Right atrium auricular region (tissue), 2 donors: ENCODE measurements around the gene SLC25A11. TPM values are rescaled to one million over a fixed set of nuclear protein-coding genes. Genes with fewer than 3 reads are reported as not detected.

Experiments
- DNase-seq: peaks from one replicate; pipeline ENCODE4 v3.0.0-alpha.2; 2019; ENCODE audit warnings: low spot score
- H3K27ac ChIP-seq, 2 donors: fragments of 200-600 bp; sonication (generic); 1 replicate in 1 of 2; 2 replicates in 1 of 2; pipeline ENCODE4 v1.5.1; 2016 to 2019
- H3K27me3 ChIP-seq, 2 donors: fragments of 200-600 bp; sonication (generic); one replicate each; pipeline versions ENCODE4 v1.5.1 to v1.6.0; 2017 to 2019
- H3K36me3 ChIP-seq: fragments of 200-600 bp; sonication (generic); one replicate; pipeline ENCODE4 v1.5.1; 2016
- H3K4me1 ChIP-seq, 2 donors: fragments of 200-600 bp; sonication (generic); one replicate each; pipeline versions ENCODE4 v1.5.1 to v1.6.0; 2017 to 2019
- H3K4me3 ChIP-seq, 2 donors: fragments of 200-600 bp; sonication (generic); 1 replicate in 1 of 2; 2 replicates in 1 of 2; pipeline ENCODE4 v1.5.1; 2017 to 2019; ENCODE audit warnings: mild to moderate bottlenecking in 1 of 2, moderate library complexity in 1 of 2
- H3K9me3 ChIP-seq, 2 donors: fragments of 200-600 bp; sonication (generic); one replicate each; pipeline ENCODE4 v1.5.1; 2019
- CTCF ChIP-seq, 2 donors: fragments of 200-600 bp; sonication (generic); IDR thresholded peaks; one replicate each; pipeline ENCODE4 v1.5.1; 2019; ENCODE audit warnings: antibody characterized with exemption in 2 of 2
- total RNA-seq, 2 donors: library from RNA; depleted of rRNA; stranded (reverse); fragments of >200 nt; gene quantifications; one replicate each; pipeline ENCODE4 v1.1.0, GENCODE V29; 2016

Gene SLC25A11
- total RNA-seq, 2 donors from 2014 or later, result 99.5 to 188 TPM

GRCh38 chr17:4982305-4982704 is 42.5 kb upstream of the SLC25A11 start:
- no peak for TF ChIP-seq CTCF (IDR thresholded peaks at IDR 0.05)
- no peak overlapping the region for H3K27ac ChIP-seq
- H3K36me3 ChIP-seq, result peaks cover 53% of the 10 kb centered on the region
- peaks cover 0 to 21% of the 10 kb centered on the region in 2 donors for H3K4me1 ChIP-seq
- no peaks in the 10 kb centered on the region for H3K9me3 ChIP-seq
- DNase-seq, result no peak
- no peaks in the 10 kb centered on the region for H3K27me3 ChIP-seq
- H3K4me3 ChIP-seq, result no peak overlapping the region

- H3K27me3 ChIP-seq, result no peaks in the 10 kb centered on the region
- H3K4me3 ChIP-seq, result no peak overlapping the region
- H3K27ac ChIP-seq, result no peak overlapping the region
- H3K9me3 ChIP-seq, result no peaks in the 10 kb centered on the region
- peak; percentile 62 to 82 for TF ChIP-seq CTCF (IDR thresholded peaks at IDR 0.05)
- H3K4me1 ChIP-seq, result peaks cover 0 to 7% of the 10 kb centered on the region in 2 donors
- DNase-seq, result no peak
- H3K36me3 ChIP-seq, result peaks cover 68% of the 10 kb centered on the region
Observed at GRCh38 chr17:4980644-4981216, 40.9 kb upstream of the SLC25A11 start.

- no peak for TF ChIP-seq CTCF (IDR thresholded peaks at IDR 0.05)
- Histone ChIP-seq H3K4me3 (no peak overlapping the region), H3K27ac (no peak overlapping the region), H3K4me1 (peaks cover 0 to 14% of the 10 kb centered on the region in 2 donors), H3K27me3 (no peaks in the 10 kb centered on the region), H3K9me3 (no peaks in the 10 kb centered on the region), H3K36me3 (peaks cover 65% of the 10 kb centered on the region)
- no peak for DNase-seq
Observed at GRCh38 chr17:4978726-4979125, 38.9 kb upstream of the SLC25A11 start.

- no peak for DNase-seq
- H3K27ac ChIP-seq, result peak overlapping the region; percentile 63 to 71
- no peaks in the 10 kb centered on the region for H3K9me3 ChIP-seq
- H3K4me1 ChIP-seq, result peaks cover 0 to 32% of the 10 kb centered on the region in 2 donors
- H3K4me3 ChIP-seq, result no peak overlapping the region
- no peaks in the 10 kb centered on the region for H3K27me3 ChIP-seq
- no peak for TF ChIP-seq CTCF (IDR thresholded peaks at IDR 0.05)
- peaks cover 75% of the 10 kb centered on the region for H3K36me3 ChIP-seq
Observed at GRCh38 chr17:4974115-4974670, 34.3 kb upstream of the SLC25A11 start.

DNA sequence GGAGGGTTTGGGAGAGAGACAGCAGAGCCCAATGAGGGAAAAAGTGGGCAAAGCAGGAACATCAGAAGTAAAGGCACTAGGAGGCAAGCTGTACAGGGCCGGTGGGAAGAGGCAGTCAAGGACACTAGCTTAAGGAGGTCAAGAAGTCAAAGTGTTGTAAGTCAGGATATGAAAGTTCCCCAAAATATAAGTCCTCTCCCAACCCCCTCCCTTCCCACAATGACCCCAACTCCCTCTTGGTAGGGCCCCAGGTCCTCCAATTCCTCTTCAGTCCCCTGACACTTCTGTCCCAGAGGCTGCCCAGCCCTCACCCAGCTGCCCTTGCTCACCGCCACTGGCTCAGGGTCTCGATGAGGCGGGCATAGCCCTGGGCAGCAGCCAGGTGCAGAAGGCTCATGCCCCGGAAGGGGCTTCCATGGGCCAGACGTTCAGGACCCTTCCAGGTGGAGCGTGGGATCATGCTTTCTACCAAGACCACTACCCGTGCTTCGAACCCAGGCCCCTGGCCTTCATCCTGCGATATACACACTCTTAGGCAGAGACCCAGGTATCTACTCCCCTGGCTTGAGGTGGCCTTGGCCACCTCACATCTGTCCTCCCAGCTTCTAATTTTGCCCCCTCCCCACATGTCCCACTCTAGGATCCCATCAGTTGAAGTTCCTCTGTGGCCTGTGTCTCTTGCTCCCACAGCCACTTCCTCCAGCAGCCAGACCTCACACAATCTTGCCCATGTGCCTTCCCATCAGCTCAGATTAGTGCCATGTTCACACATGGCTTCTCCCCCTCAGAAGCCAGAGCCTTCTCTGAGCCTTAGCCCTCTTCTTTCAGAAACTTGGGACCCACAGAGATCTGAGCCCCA is 33.6 kb upstream of the SLC25A11 start:
- Histone ChIP-seq H3K9me3 (no peaks in the 10 kb centered on the region), H3K4me3 (no peak overlapping the region), H3K27ac (peak overlapping the region; percentile 49 to 71), H3K36me3 (peaks cover 68% of the 10 kb centered on the region), H3K27me3 (no peaks in the 10 kb centered on the region), H3K4me1 (peaks cover 0 to 39% of the 10 kb centered on the region in 2 donors)
- no peak for DNase-seq
- TF ChIP-seq CTCF (IDR thresholded peaks at IDR 0.05), result no peak
